DMS114 treated with DMSO at 0.1 percent for 48 hours (cell line): ENCODE data around the gene SCFD2.
"Not testable (repeated sequence)": the region's sequence is repeated elsewhere in the genome, so short reads cannot be mapped to it uniquely, and the experiment has no call there.

Experiments
- DNase-seq: peaks from one replicate; lab custom pipeline; 2025; ENCODE audit not compliant: unreplicated experiment; lab: John Stamatoyannopoulos, UW

The SCFD2 gene

DNA sequence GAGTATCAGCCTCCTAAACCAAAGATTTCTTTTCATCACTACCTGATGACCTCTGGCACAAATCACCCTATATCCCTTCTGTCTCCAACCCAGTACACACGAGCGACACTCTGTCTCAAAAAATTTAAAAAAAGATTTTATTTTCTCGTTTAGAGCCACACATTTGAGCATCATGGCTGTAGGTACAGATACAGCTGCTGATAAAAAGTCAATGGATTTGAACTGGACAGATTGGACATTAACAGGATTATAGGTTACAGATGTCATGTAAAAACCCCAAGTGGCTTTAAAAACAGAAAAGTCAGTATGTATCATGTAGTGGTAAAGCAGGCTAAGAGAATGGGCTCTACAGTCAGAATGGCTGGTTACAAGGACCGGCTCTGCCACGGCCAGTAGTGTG is 171.1 kb downstream of the SCFD2 start:
- DNase-seq = no peak

DNA sequence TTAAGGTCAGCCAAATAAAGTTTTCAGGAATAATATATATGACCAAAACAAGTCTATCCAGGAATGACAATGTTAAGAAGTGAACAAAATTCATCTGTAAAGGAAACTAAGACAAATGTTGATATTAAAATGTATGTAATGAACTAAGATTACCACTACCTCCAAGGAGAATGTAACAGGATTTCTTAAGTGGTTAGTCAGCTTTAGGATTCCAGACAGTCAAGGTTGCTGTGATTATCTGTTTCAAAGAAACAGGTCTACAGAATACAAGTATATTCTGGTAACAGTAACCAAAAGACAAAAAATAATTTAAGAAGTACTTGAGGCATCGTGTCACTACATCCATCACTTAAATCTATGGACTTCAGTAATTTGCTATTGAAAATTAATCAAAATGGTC is 172.8 kb downstream of the SCFD2 start:
- no peak for DNase-seq

DNA sequence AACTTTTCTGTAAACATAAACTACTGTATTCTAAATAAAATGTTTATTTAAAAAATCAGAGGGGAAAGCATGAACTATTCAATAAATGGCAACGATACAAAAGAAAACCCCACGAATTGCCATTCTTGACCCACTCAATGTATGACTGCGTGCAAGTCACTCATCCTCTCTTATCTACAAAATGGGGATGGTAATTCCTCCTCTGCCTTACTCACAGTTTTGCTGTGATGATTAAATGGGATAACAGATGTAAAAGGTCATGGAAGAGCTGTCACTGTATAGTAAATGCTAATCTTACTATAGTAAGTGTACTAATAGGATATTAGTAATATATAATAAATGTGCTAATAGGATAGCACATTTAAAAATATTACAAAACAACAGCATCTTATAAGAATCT is 173.4 kb downstream of the SCFD2 start:
- DNase-seq = no peak

DNA sequence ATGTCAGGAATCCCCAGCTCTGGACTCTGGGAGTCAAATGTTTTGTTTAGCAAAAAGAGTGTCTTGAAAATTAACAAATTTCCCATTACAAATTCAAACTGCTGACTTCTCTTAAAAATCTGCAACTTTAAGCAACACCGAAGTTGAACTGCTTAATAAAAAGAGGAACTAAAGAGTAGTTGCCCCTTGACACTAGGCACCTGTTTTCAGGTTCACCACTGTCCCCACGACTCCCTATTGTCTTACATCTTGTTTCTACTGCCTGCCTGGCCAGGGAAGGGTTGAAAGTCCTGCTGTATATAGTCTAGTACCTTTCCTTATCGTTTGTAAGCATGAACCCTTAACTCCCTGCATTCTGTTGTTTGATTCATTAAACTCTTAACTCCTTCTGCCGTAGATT is 173.9 kb downstream of the SCFD2 start:
- no peak for DNase-seq

DNA sequence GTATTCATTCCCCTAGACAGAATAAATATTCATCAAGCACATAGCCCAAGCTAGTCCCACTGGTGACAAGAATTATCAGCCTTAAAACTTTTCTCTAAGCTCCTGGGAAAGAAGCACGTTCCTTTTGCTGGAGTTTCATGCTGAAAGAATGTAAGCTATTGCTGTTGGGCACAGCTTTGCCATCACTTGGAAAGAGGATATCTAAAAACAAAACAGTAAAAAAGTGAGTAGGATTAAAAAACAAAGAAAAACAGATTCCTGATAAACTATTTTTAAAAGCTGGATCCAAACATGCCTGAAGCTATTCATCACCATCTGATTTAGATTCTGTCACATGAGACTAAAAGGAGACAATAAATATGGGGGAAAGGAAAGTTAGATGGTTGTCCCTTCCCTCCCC is 176.8 kb downstream of the SCFD2 start:
- DNase-seq = no peak

DNA sequence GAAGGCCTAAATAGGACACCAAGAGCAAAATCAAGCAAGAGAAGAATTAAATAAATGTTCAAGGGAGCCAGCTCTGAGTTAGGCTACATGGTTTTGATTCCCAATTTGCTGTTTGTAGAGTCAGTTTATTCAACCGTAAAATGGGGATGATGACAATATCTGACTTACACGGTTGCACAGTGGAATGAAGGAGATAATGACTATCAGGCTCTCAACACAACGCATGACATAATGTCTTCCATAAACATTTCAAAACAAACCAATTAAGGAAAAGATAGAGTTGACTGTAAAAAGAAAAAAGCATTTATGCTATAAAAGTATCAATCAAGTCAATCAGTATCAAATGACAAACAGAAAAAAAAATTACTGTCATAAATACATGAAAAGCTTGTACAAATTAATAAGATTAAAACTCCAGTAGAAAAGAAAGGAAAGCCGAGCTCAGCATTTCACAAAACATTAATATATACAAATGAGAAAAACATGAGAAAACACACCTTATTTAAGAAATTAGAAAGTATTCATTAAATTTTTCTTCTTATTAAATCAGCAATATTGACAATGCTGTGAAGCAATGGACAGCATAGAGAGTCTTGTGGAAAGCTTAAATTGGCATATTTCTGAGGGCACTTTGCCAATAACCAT is 179.0 kb downstream of the SCFD2 start:
- DNase-seq = no peak

DNA sequence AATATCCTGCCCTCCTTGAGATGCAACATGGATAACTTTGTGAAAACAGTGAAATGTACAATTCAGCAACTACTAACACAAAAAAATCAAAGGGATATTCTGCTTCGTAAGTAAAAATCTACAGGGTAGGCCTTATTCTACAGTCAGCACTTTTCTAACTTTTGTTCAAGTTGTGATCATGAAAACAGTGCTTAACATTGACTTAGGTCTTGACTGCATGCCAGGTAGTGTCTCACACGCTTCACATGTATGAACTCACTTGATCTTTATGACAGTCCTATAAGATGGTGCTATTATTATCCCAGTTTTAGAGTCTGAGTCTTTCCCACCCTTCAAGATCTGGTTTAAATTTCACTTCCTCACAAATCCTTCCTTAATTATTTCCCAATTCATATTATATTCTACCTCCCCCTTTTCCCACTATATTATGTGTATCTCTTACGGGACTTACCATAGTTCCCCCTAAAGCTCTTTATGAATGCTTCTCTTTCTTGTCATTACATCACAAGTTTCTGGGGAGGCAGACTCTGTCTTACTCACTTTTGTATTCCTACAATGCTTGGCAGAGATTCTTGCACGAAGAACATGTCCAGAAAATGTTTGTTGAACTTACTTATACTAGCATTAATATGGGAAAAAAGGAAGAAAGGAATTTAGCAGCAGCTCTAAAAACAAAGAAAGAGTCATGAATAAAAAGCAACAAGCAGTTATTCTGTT is 179.8 kb downstream of the SCFD2 start:
- no peak for DNase-seq

DNA sequence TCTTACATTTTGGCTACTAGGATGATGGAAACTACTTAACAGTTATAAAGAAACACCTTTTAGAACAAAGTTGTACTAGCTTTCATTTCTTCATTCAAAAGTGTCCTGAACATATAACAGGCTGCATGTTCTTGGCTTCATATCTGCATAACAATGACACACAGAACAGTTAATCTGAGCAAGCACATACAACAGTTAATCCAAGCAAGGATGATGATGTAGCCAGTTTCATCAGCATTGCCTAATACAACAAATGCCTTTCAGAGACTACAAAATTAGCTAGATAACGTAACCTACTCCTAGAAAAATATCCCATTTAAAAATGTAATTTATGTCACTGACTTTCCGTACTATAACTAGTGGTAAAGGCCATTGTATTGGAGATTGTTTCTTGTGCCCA is 182.1 kb downstream of the SCFD2 start:
- no peak for DNase-seq

DNA sequence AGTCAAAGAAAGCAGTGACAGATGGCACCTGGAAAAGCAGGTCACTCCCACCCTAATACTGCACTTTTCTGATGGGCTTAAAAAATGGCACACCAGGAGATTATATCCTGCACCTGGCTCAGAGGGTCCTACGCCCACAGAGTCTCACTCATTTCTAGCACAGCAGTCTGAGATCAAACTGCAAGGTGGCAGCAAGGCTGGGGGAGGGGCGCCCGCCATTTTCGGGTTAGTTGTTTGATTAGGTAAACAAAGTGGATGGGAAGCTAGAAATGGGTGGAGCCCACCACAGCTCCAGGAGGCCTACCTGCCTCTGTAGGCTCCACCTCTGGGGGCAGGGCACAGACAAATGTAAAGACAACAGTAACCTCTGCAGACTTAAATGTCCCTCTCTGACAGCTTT is 188.1 kb downstream of the SCFD2 start:
- DNase-seq = not testable (repeated sequence)

DNA sequence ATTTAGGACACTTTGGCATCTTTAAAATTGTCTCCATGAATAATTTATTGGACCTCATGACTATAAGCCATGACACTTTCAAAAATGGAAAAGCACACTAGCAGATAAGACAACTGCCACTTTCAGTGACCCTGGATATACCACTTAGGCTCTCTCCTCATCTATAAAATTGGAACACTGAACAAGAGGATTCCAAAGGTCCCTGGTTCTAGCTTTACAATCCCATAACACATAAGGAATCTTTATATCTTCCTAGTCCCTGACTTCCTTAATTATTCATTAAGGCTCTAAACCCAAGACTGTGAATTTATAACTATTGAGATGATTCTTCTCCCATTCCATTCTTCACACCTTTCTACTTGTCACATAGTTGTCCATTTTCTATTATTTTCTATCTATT is 190.2 kb downstream of the SCFD2 start:
- no peak for DNase-seq

DNA sequence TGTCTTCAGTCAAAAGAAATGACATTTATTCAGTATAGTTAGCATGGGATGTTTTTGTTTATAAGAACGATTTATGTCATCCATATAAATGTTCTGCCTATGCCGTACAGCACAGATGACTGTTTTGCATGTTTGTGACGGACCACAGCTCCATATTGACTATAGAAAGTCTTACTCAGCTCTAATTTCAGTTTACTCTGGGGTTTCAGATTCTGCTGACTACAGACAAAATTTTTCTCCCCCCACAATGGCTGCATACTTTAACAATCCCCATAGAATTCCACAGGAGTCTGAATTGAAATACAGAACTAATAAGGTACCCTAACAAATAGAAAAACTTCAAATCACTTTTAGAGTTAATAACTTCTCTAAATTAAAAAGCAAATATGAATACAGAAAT is 191.0 kb downstream of the SCFD2 start:
- DNase-seq = no peak

DNA sequence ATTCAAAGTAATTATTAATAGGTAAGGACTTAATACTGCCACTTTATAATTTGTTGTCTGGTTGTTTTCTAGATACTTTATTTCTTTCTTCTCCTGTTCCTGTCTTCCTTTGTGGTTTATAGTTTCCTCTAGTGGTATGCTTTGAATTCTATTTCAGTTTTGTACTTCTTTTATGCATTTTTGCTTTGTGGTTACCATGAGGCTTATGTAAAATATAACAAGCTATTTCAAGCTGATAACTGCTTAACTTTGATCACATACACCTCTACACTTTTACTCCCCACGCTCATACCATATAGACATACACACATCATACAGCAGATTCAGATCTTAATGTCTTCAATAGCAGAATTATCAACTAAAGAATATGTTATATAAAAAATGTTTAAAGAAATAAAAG is 192.3 kb downstream of the SCFD2 start:
- DNase-seq = no peak

DNA sequence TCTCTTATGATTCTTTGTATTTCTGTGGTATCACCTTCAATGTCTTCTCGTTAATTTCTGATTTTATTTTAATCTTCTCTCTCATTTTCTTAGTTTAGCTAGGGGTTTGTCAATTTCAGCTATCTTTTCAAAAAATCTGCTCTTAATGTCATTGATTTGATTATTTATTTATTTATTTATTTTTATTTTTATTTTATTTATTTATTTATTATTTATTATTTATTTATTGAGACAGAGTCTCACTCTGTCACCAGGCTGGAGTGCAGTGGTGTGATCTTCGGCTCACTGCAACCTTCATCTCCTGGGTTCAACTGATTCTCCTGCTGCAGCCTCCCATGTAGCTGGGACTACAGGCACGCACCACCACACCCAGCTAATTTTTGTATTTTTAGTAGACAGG is 194.1 kb downstream of the SCFD2 start:
- DNase-seq = no peak

DNA sequence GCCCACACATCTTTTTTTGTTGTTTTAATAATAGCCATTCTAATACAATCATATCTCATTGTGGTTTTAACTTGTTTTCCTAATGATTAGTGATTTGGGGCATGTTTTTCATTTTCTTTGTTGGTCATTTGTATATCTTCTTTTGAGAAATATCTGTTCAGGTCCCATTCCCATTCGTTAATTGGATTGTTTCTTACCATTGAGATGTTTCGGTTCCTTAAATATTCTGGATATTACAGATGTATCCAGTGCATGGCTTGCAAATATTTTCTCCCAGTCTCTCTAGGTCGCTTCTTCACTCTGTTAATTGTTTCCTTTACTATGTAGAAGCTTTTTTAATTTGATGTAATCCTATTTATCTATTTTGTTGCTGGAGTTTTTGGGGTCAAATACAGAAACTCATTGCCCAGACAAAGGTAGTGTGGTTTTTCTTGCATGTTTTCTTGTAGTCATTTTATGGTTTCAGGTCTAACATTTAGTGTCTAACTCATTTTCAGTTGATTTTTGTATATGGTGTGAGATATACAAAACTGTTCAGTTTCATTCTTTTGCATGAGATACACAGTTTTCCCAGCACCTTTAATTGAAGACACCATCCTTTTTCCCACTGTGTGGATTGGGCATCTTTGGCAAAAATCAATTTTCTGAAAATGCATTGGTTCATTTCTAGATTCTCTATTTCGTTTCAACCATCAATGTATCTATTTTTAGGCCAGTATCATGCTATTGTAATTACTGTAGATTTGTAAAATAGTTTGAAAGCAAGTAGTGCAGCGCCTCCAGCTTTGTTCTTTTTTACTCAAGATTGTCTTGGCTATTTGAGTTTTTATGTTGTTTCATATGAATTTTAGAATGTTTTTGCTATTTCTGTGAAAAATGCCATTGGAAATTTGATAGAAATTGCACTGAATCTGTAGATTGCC is 195.9 kb downstream of the SCFD2 start:
- no peak for DNase-seq

DNA sequence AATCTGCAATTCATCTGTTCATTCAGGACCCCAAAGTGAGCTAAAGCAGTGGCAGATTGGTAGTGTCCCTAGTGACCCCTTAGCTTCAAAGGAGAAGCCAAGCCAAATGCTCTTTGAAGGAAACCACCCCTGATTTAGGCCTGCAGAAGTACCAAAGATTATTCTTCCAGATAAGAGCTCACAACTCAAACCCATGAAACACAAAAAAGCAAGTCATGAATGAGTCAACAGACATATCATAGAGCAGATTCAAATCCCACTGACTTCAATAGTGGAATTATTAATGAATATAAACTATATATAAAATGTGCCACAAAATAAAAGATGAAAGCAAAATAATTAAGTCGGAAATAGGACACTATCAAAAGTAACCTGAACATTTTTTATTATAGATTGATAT is 197.6 kb downstream of the SCFD2 start:
- no peak for DNase-seq

DNA sequence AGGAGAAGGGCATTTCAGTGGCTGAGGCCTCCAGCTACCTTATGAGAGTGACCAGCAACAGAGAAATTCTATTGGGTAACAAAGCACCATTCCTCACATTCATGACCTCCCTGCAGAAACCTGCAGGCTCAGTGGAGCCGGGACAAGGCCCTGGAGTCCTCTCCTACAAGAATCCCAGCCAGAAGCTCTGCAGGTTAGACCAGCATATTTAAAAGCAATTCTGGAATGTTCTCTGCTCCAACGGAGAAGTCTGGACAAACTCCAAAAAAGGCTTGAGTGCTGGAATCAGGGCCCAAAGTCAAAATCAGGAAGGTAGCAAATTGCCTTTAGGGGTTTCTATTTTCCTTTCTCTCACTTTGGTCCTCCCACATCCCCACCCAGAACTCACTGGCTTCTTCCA is 202.9 kb downstream of the SCFD2 start:
- DNase-seq = no peak

DNA sequence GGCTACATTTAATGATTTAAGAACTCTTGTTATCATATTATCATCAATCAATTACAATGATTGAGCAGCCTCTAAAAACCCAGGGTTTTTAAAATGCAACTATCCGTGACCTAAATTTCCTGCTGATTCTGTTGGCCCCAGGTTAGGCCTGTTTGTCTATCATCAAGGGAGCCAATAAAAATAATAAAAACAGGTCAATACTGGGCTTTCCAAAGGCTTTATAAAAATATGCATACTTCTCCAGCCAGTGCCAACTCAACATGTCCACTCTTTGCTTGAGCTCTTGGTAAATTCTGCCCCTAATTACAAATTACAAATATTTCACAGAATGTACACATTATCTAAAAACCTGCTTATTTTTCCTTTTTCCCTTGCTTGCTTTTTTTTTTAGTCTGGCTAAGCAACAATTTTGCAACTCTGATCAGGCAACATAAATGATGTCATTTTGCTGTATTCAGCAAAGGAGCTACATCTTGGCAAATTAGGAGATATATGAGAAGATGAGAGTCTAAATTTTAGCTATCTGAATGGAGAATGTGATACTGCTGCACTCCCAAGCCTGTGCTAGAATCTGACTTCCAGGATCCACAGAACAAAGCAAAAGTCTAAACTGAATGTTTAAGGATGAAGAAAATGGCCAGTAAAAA is 204.0 kb downstream of the SCFD2 start:
- no peak for DNase-seq

DNA sequence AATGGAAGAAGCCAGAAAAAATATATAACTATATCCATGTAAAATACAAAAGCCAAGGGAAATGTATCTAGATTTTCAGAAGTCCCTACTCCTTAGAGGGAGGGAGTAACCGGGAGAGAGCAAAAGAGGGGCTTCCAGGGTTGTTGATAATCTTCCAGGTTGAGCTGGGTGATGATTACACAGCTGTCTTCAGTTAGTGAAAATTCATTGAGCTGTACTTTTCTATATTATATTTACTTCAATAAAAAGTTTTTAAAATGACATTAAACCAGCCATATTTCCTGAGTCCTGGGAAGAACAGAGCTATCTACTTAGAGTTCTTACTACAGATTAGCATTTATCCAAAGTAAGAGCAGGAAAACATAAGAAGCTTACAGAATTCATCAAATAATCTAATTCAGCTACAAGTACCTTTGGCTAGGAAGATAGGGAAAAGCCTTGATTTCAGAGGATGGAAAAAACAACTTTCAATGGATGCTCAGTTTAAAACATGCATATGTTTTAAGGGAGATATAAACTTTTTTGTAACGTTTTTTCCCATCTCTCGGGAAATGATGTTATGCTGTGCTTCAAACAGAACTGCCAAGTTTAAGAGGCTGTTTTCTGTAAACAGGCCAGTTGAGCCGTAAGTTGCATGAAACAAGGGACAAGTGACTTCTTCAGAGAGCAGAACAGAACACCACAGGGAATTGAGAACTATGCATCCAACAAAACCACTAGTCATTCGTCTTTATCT is 204.6 kb downstream of the SCFD2 start:
- DNase-seq = no peak

DNA sequence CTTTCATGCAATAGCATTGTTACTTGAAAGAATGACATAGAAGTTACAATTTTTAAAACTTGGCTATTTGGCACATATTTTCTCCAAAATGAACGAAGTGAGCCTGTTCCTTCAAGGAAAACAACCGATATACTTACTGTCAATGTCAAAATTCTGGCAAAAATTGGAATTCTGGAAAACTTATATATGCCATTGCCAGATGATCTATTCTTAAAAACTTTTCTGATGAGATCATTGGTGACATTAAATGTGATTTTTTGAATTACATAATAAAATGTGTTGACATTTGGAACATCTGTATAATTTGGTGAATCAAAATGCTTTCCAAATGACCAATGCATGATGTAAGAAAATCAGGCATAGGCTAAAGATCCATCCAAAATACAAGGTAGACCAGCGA is 209.0 kb downstream of the SCFD2 start:
- no peak for DNase-seq

DNA sequence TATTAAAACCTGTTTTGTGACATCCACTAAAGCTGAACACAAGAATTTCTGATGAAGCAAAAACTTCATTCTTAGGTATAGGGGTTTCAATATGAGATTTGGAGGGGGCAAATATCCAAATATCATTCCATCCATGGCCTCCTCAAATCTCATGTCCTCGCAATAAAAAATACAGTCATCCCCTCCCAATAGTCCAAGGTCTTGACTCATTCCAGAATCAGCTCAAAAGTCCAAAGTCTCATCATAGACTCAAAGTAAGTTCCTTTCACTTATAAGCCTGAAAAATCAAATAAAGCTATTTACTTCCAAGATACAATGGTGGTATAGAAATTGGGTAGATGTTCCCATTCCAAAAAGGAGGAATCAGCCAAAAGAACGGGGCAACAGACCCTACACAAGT is 213.4 kb downstream of the SCFD2 start:
- no peak for DNase-seq

DNA sequence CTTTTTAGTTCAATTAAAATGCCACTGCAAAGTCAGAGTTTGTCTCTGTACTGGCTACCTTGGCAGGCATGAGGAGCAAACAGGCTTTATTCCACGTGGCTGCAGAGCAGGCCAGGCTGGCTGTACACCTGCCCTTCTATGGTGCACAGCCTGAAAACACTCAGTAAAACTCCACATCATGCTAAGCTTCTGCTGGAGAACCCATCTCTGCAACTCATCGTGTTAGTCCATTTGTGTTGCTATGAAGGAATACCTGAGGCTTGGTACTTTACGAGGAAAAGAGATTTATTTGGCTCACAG is 214.4 kb downstream of the SCFD2 start:
- DNase-seq = no peak
